ENCODE measurements around the gene NEDD4L.
A peak's percentile ranks its signal among the peaks of the same experiment; 100 is the strongest.
"Not testable (repeated sequence)": the region's sequence is repeated elsewhere in the genome, so short reads cannot be mapped to it uniquely, and the experiment has no call there.

The NEDD4L gene

GRCh38 chr18:58027341-58027740 is 16.7 kb upstream of the NEDD4L start:
- DNase-seq = no peak

GRCh38 chr18:58028109-58028784 is 15.8 kb upstream of the NEDD4L start:
- DNase-seq = no peak

GRCh38 chr18:58032233-58032632 is 11.8 kb upstream of the NEDD4L start:
- no peak for DNase-seq

- DNase-seq = no peak
Measured at GRCh38 chr18:58033216-58033615, 10.8 kb upstream of the NEDD4L start.

- no peak for DNase-seq
Measured at GRCh38 chr18:58034370-58034769, 9.7 kb upstream of the NEDD4L start.

- no peak for DNase-seq
Measured at GRCh38 chr18:58037163-58037562, 6.9 kb upstream of the NEDD4L start.

GRCh38 chr18:58038063-58038462 is 6.0 kb upstream of the NEDD4L start:
- DNase-seq = no peak

- no peak for DNase-seq
Measured at GRCh38 chr18:58041633-58042032, 2.4 kb upstream of the NEDD4L start.

GRCh38 chr18:58042826-58043490 is 1.1 kb upstream of the NEDD4L start:
- no peak for DNase-seq

GRCh38 chr18:58044370-58045241 is 580 bp downstream of the NEDD4L start:
- DNase-seq = peak; percentile 34 to 41

GRCh38 chr18:58045242-58046092 is 1.4 kb downstream of the NEDD4L start:
- peak; percentile 18 to 31 for DNase-seq

- DNase-seq = no peak
Measured at GRCh38 chr18:58046093-58046793, 2.2 kb downstream of the NEDD4L start.

GRCh38 chr18:58046794-58047555 is 2.9 kb downstream of the NEDD4L start:
- DNase-seq = no peak

- DNase-seq = no peak
Measured at GRCh38 chr18:58047556-58047882, 3.5 kb downstream of the NEDD4L start.

GRCh38 chr18:58048081-58048642 is 4.1 kb downstream of the NEDD4L start:
- DNase-seq = no peak

- no peak for DNase-seq
Measured at GRCh38 chr18:58049000-58049688, 5.1 kb downstream of the NEDD4L start.

- DNase-seq = not testable (repeated sequence)
Measured at GRCh38 chr18:58050963-58051362, 6.9 kb downstream of the NEDD4L start.

GRCh38 chr18:58051765-58052460 is 7.9 kb downstream of the NEDD4L start:
- no peak for DNase-seq

- DNase-seq = no peak
Measured at GRCh38 chr18:58052960-58053359, 8.9 kb downstream of the NEDD4L start.
